SW480 (cell line): ENCODE results near the gene LAS1L.
"Not testable (repeated sequence)": the region's sequence is repeated elsewhere in the genome, so short reads cannot be mapped to it uniquely, and the experiment has no call there.

Experiments used
- DNase-seq: peaks from one replicate; pipeline ENCODE4 v3.0.0-alpha.2; 2016; ENCODE audit warnings: low spot score

Gene LAS1L

GRCh38 chrX:65517923-65518322, 16.7 kb downstream of the LAS1L start:
- DNase-seq: no peak

DNA sequence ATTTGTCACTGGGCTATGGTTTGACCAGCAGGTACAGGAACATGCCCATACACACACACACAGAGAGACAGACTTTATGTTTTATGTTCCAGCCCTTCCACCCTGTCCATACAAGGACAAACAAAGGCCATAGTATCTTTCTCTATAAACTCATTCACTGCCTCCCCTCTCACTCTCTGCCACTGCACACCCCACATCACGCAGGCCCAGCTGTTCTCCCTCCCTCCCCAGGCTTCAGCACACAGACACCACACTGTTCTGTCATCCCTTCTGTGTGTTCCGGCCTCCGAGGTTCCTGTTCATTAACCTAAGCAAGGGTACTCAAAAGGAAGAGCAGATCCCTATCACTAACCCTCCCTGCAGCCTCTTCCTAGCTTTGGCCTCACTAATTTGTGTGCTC, 17.8 kb downstream of the LAS1L start:
- no peak for DNase-seq

DNA sequence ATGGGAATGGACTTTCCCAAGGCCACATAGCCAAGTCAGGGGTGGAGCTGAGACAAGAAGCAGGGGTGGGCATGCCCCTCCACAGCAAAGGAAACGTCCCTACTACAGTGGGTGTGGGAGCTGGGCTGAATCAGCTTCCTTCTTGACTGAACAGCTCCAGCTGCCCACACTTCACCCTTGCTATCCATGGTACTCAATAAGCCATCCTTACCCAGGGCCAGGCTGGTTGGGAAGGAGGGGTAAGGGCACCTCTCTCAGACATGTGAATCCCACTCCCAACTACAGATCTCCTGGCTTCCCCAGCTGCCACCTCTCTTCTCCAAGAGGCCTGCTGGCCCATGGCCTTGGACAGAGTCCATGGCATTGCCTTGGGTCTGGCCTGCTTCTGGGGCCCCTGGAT, 21.0 kb downstream of the LAS1L start:
- no peak for DNase-seq

DNA sequence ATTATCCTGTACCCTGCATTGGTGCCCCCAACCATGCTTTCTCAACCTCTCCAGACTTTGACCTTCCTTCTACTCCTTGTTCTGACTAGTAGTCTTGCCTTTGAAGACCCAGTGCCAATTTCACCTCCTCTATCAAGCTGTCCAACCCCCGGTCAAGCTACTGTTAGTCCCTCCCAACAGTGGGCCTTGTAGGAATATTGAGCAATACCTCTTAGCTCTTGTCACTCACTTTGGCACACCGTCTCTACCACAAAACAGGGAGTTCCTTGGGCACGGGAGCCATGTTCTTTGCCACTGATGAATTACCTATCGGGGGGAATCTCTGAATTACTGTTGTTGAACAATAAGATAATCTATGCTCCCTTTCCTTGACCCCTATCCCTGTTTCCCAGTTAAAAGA, 25.2 kb downstream of the LAS1L start:
- no peak for DNase-seq

- DNase-seq: no peak
Measured at GRCh38 chrX:65508851-65509250, 25.7 kb downstream of the LAS1L start.

DNA sequence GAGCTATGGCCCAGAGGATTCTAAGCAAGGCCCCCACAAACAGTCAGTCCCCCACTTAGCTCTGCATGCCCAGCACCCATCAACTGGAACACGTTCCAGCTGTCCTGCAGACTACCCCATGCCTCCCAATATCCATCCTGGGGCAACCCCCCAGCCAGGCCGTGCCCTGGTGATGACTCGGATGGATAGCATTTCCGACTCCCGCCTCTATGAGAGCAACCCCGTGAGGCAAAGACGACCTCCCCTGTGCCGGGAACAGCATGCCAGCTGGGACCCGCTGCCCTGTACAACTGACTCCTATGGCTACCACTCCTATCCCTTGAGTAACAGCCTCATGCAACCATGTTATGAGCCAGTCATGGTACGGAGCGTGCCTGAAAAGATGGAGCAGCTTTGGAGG, 32.0 kb downstream of the LAS1L start:
- no peak for DNase-seq

DNA sequence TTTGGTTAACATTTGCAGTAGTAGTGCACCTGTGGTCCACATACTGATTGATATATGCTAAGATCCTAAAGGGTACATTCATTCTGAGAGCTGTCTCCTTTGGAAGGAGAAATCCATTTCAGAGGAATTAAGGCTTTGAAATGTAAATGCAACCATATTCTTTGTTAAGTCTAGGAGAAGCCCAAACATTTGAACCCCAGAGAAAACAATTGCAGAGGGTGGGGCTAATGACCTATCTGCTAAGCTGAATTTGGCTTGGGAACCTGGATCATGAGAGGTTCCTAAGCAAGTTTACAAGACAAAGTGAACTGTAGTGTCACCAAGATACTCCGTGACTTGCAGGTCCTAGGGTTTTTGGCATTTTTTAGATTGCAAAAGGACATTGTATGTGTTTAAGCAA, 41.2 kb downstream of the LAS1L start:
- DNase-seq: no peak

DNA sequence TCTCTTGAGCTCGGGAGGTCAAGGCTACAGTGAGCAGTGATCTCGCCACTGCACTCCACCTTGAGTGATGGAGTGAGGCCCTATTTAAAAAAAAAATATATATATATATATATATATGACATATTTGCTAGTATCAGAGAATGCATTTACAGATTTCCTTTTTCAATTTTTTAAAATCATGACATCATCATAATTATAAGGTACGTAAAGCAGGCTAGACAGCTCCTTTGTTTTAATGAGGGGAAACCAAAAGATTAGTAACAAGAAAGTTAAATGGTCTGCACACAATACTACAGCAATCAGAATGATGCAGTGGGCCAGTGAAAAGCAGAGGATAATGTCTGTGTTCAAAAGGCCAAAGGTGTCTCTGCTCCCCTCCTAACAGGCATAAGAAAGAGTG, 43.0 kb downstream of the LAS1L start:
- DNase-seq: no peak

DNA sequence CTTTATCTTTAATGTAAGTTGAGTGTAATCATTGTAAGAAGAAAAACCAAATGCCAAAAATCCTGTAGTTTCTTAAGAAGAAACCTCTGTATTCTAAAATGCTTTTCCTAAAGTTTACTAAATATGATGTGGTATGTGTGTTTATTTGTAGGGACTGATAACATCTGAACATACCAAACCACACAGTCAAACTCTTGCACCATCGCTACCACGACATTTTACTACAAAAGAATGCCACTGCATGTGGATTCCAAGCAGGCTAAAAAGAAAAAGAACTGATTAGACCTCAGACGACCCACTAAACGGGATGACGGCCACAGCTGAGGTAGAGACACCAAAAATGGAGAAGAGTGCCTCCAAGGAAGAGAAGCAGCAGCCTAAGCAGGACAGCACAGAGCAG, 46.1 kb downstream of the LAS1L start:
- no peak for DNase-seq

DNA sequence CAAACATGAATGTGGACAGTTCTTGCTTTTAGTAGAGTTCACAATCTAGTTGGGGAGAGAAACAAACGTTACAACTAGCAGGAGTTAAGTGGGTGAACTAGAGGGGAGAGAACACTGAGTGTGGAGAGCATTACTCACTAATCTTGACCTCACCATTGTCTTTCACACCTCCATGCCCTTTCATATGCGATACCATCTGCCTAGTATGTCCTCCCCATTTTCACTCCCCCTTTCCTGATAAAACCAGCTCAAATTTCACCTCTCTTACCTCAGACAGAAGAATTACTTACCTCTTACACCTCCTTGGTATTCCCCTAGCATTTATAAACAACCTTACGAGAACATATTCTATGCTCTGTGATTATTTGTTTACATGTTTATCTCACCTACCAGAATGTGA, 53.6 kb downstream of the LAS1L start:
- no peak for DNase-seq

DNA sequence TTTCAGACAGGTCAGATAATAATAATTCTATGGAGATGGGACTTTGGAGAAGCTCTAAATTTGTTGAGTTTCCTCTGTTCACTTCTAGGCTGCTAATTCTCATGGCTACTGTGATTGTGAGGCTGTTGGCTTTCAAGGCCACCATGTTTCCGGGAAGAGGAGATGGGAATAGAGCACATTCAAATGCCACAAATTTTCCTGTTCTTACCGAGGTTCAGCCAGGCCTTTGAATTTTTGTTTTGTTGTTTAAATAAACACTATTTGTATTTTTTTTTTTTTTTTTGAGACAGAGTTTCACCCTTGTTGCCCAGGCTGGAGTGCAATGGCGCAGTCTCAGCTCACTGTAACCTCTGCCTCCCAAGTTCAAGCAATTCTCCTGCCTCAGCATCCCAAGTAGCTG, 55.5 kb downstream of the LAS1L start:
- DNase-seq: not testable (repeated sequence)

DNA sequence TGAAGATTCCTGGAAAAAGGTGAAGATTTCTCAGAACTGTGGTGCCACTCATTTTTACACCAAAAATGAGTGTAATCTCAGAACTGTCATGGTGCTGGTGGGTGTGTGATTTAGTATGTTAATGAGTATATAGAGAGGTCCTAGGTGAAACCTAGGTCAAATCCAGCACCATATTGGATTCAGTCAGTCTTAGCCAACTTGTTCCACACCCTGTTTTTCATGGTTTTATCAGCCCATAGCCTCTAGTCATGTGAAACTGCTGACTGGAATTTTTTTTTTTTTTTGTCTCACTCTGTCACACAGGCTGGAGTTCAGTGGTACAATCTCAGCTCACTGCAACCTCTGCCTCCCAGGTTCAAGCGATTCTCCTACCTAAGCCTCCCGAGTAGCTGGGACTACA, 58.0 kb downstream of the LAS1L start:
- no peak for DNase-seq

DNA sequence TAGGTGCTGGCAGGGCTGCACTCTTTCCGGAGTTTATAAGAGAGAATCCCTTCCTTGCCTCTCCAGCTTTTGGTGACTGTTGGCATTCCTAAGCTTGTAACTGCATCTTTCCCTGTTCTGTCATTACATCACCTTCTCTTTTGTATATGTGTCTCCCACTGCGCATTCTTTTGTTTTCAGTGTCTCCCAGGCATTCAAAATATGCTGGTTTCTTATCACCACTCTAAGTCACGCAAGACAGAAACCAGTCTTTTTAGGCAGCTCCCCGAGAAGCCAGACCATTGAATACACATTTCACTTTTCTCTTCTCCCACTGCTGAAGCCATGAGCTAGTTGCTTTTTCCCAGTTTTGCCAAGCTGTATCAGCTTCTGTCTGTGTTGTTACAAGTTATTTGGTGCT, 71.0 kb downstream of the LAS1L start:
- DNase-seq: no peak
